K562 (cell line): ENCODE data around the gene YIF1A. TPM values are rescaled to one million over a fixed set of nuclear protein-coding genes. Genes with fewer than 3 reads are reported as not detected.

Experiments
- ATAC-seq: fragments of 200-7000 bp; cut with Tn5 transposase; 3 replicates; pipeline ENCODE4 v1.9.1; 2020; ENCODE audit warnings: moderate library complexity
- BruUV-seq: library from RNA; stranded (reverse); fragments of 400-500 nt; replicated peaks from 2 replicates; lab custom pipeline; 2021; lab: Mats Ljungman, UMichigan
- CTCF ChIA-PET: fragments of 300-600 bp; formaldehyde crosslinking; extraction: SDS; loops from one replicate; lab custom pipeline; 2021; ENCODE audit warnings: low intra/inter-chr PET ratio; lab: Yijun Ruan, JAX
- POLR2A ChIA-PET: fragments of 300-600, 350-650 bp; sonication (Branson Sonifier 250); formaldehyde crosslinking; extraction: SDS; loops from one replicate; lab custom pipeline; 2021; ENCODE audit warnings: antibody characterized with exemption, inconsistent platforms; lab: Yijun Ruan, JAX
- DNase-seq, 4 experiments: peaks; one replicate each; pipeline versions ENCODE4 v3.0.0 to v3.0.0-alpha.2; 2011 to 2018; ENCODE audit warnings: low spot score in 3 of 4, mixed read lengths in 3 of 4; ENCODE audit errors: extremely low read depth in 1 of 4
- FAIRE-seq: peaks from 2 replicates; lab custom pipeline; 2011; peaks lifted over from hg19 to GRCh38; lab: Jason Lieb, UNC
- H2AFZ ChIP-seq: 2 replicates; pipeline ENCODE4 v1.6.0; 2011; ENCODE audit warnings: low read depth, low read length, control low read depth, inconsistent platforms
- H3K27ac ChIP-seq: fragments of 200-600 bp; 3 replicates; pipeline ENCODE4 v1.8.0; 2011; ENCODE audit warnings: low read depth, mild to moderate bottlenecking, control low read depth, inconsistent platforms, low read length, moderate library complexity, mixed read lengths; ENCODE audit errors: extremely low read depth
- H3K27me3 ChIP-seq, 2 experiments: fragments of 300-600 bp in 1 of 2; 2 replicates in 1 of 2; 3 replicates in 1 of 2; pipeline versions ENCODE4 v1.6.0 to v1.8.0; 2011; ENCODE audit warnings: inconsistent platforms in 2 of 2, low read length in 2 of 2, mild to moderate bottlenecking in 1 of 2, mixed read lengths in 1 of 2, moderate library complexity in 1 of 2; ENCODE audit not compliant: control insufficient read depth in 2 of 2, insufficient read depth in 2 of 2
- H3K36me3 ChIP-seq: fragments of 300-600 bp; 3 replicates; pipeline ENCODE4 v1.8.0; 2011; ENCODE audit warnings: mild to moderate bottlenecking, low read length, inconsistent platforms; ENCODE audit not compliant: control insufficient read depth, insufficient read depth
- H3K4me1 ChIP-seq, 2 experiments: fragments of 200-600 bp in 1 of 2; replicated peaks in 1 of 2; 2 replicates in 1 of 2; 3 replicates in 1 of 2; pipeline versions ENCODE4 v1.5.1 to v1.8.0; 2011; ENCODE audit warnings: inconsistent platforms in 2 of 2, low read length in 2 of 2, mild to moderate bottlenecking in 1 of 2, mixed read lengths in 1 of 2, moderate library complexity in 1 of 2; ENCODE audit not compliant: control insufficient read depth in 2 of 2, insufficient read depth in 2 of 2
- H3K4me2 ChIP-seq: 2 replicates; pipeline ENCODE4 v1.6.1; 2011; ENCODE audit warnings: low read length, control low read depth, inconsistent platforms, mixed read lengths; ENCODE audit not compliant: insufficient read depth
- H3K4me3 ChIP-seq: fragments of 200-600 bp; sonication (generic), shearing (Covaris generic); 2 replicates; pipeline ENCODE4 v1.5.1; 2016; ENCODE audit warnings: control low read depth, inconsistent platforms
- H3K79me2 ChIP-seq: fragments of 200-600 bp; 3 replicates; pipeline ENCODE4 v1.8.0; 2011; ENCODE audit warnings: low read length, inconsistent platforms; ENCODE audit not compliant: control insufficient read depth, insufficient read depth
- H3K9ac ChIP-seq, 2 experiments: 2 replicates each; pipeline versions ENCODE4 v1.6.0 to v1.6.1; 2011; ENCODE audit warnings: low read depth in 2 of 2, low read length in 2 of 2, control low read depth in 1 of 2, inconsistent platforms in 1 of 2, mild to moderate bottlenecking in 1 of 2, mixed read lengths in 1 of 2; ENCODE audit not compliant: insufficient read depth in 1 of 2
- H3K9me1 ChIP-seq: one replicate; pipeline ENCODE4 v1.6.0; 2011; ENCODE audit warnings: inconsistent platforms, mild to moderate bottlenecking, low read length, moderate library complexity; ENCODE audit not compliant: control insufficient read depth, insufficient read depth
- H3K9me3 ChIP-seq: replicated peaks from 2 replicates; pipeline ENCODE4 v1.5.1; 2011; ENCODE audit warnings: low read depth, low read length, inconsistent platforms; ENCODE audit not compliant: control insufficient read depth, insufficient read depth
- H4K20me1 ChIP-seq: replicated peaks from 2 replicates; pipeline ENCODE4 v1.6.1; 2011; ENCODE audit warnings: low read length, inconsistent platforms, mixed read lengths; ENCODE audit not compliant: control insufficient read depth, insufficient read depth
- CBFA2T2 ChIP-seq: fragments of 450-650 bp; conservative IDR thresholded peaks from 2 replicates; pipeline ENCODE4 v1.6.1; 2017; ENCODE audit warnings: mild to moderate bottlenecking
- CBFA2T3 ChIP-seq: fragments of 450-650 bp; IDR thresholded peaks from 2 replicates; pipeline ENCODE4 v1.6.1; 2017
- HMBOX1 ChIP-seq: sonication (generic); IDR thresholded peaks from 2 replicates; pipeline ENCODE4 v1.6.1; 2016
- WGBS: fragments of 100-300 bp; shearing (Covaris generic); methylation state at CpG from one replicate; pipeline ENCODE4 v1.1.6; 2016; ENCODE audit warnings: low coverage, mixed read lengths; ENCODE audit not compliant: insufficient coverage; ENCODE audit errors: missing lambda C conversion rate; 5-methylcytosine and 5-hydroxymethylcytosine counted together
- in situ Hi-C: fragments of 300-500 bp; cut with MboI; formaldehyde crosslinking; loops from 4 replicates; pipeline ENCODE4 v1.15.0; 2018; ENCODE audit warnings: inconsistent platforms, mixed read lengths
- intact Hi-C: fragments of 100-400 bp; cut with micrococcal nuclease; formaldehyde crosslinking; loops from 2 replicates; pipeline ENCODE4 v1.14.2; 2022
- polyA plus RNA-seq, 8 experiments: library from polyadenylated mRNA; depleted of rRNA in 4 of 8; stranded (reverse) in 5 of 8; unstranded in 3 of 8; fragments of >200 nt; fragmentation: Nextera tagmentation in 2 of 8; fragmentation: Illumina TruSeq in 1 of 8; extraction: Ambion mirVana in 2 of 8; extraction: Trizol in 1 of 8; gene quantifications; 2 replicates each; pipeline versions ENCODE4 v1.2.1 to v1.2.3, GENCODE V29; 2011 to 2014; ENCODE audit warnings: inconsistent platforms in 1 of 8, missing spikeins in 1 of 8
- total RNA-seq, 7 experiments: library from RNA; depleted of rRNA in 6 of 7; stranded (reverse); fragments of >200 nt in 6 of 7; fragmentation: Illumina TruSeq in 2 of 7; extraction: Trizol in 2 of 7; gene quantifications; 2 replicates each; pipeline versions ENCODE4 v1.2.1 to v1.2.3, GENCODE V29; 2011 to 2021; ENCODE audit warnings: low replicate concordance in 1 of 7

YIF1A gene
- total and polyA plus RNA-seq, 9 of the 15 experiments (the other 6 are each of a cell fraction or from before 2014, with no cell fraction given) = 8.6 to 121 (median 77.2) TPM

GRCh38 chr11:66310324-66310723, 21.4 kb upstream of the YIF1A start:
- POLR2A ChIA-PET = interaction anchor here (0.6 to 1.9 kb wide), 3 partner anchors 21 to 1162 kb away, joined by 3 to 4 read pairs (median 3); partner anchors contain the start of gene YIF1A

More at GRCh38 chr11:66310324-66310723, 21.4 kb upstream of the YIF1A start:
- no peaks in the 10 kb centered on the region for H3K9me1 ChIP-seq
- FAIRE-seq (peak; percentile 71), ATAC-seq (no peak), DNase-seq (peak in 1 of 4 experiments; percentile 32)
- in situ Hi-C loops = no loop called here
- 31% methylated on average over 8 of the region's 8 CpGs for WGBS
- H3K4me3 ChIP-seq = no peak overlapping the region
- H3K27ac ChIP-seq = no peak overlapping the region
- H3K36me3 ChIP-seq = no peaks in the 10 kb centered on the region
- intact Hi-C loops = no loop called here
- no peak overlapping the region for H2AFZ ChIP-seq
- H3K9me3 ChIP-seq = no peaks in the 10 kb centered on the region
- H3K9ac ChIP-seq = no peak overlapping the region
- no peaks in the 10 kb centered on the region for H4K20me1 ChIP-seq
- H3K27me3 ChIP-seq = no peaks in the 10 kb centered on the region
- CTCF ChIA-PET = interaction anchor here (0.7 to 2.9 kb wide), 2 partner anchors 18 to 112 kb away, joined by 3 to 37 read pairs; no protein-coding TSS in a partner anchor
- H3K4me2 ChIP-seq = no peak overlapping the region
- no TSS peak for BruUV-seq
- peaks cover 23 to 42% of the 10 kb centered on the region in 2 experiments for H3K4me1 ChIP-seq
- H3K79me2 ChIP-seq = no peaks in the 10 kb centered on the region
- TF ChIP-seq CBFA2T2 = no peak; the same call in 1 of the 2 replicates
- TF ChIP-seq HMBOX1 = peak; percentile 64; the same call in 1 of the 2 replicates
- peak; percentile 69 for TF ChIP-seq CBFA2T3
